ENCODE results near the gene IFI27.
A peak's percentile ranks its signal among the peaks of the same experiment; 100 is the strongest.

IFI27 gene

GRCh38 chr14:94127330-94127729, 16.8 kb downstream of the IFI27 start:
- DNase-seq = no peak
- Histone ChIP-seq H3K9ac (ENCODE audit: low read depth, low read length) (no peak overlapping the region), H3K27ac (ENCODE audit: low read length) (no peak overlapping the region), H3K27me3 (ENCODE audit: insufficient read depth, low read length, poor library complexity) (no peaks in the 10 kb centered on the region), H4K20me1 (ENCODE audit: insufficient read depth, low read length) (no peaks in the 10 kb centered on the region; the same call in 1 of the 2 replicates), H3K79me2 (ENCODE audit: insufficient read depth, low read length) (no peaks in the 10 kb centered on the region), H3K36me3 (ENCODE audit: insufficient read depth, low read length) (no peaks in the 10 kb centered on the region), H3K4me3 (ENCODE audit: low read depth in 1 of 2, low read length in 2 of 2) (no peak overlapping the region), H2AFZ (ENCODE audit: low read depth, low read length) (no peak overlapping the region), H3K4me1 (ENCODE audit: insufficient read depth, low read length) (peaks cover 23% of the 10 kb centered on the region), H3K9me3 (ENCODE audit: insufficient read depth, low read length, severe bottlenecking) (no peaks in the 10 kb centered on the region), H3K4me2 (ENCODE audit: insufficient read depth, low read length) (no peak overlapping the region)
- TF ChIP-seq, protein P1, sequence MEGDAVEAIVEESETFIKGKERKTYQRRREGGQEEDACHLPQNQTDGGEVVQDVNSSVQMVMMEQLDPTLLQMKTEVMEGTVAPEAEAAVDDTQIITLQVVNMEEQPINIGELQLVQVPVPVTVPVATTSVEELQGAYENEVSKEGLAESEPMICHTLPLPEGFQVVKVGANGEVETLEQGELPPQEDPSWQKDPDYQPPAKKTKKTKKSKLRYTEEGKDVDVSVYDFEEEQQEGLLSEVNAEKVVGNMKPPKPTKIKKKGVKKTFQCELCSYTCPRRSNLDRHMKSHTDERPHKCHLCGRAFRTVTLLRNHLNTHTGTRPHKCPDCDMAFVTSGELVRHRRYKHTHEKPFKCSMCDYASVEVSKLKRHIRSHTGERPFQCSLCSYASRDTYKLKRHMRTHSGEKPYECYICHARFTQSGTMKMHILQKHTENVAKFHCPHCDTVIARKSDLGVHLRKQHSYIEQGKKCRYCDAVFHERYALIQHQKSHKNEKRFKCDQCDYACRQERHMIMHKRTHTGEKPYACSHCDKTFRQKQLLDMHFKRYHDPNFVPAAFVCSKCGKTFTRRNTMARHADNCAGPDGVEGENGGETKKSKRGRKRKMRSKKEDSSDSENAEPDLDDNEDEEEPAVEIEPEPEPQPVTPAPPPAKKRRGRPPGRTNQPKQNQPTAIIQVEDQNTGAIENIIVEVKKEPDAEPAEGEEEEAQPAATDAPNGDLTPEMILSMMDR (IDR thresholded peaks at IDR 0.05; ENCODE audit: borderline replicate concordance, extremely low read depth, low read length, poor library complexity, severe bottlenecking) = no peak
- TF ChIP-seq EZH2 (IDR thresholded peaks at IDR 0.05; ENCODE audit: borderline replicate concordance, low read depth, low read length, severe bottlenecking) = no peak
- ATAC-seq (ENCODE audit: insufficient read depth, low read depth) = no peak

DNA sequence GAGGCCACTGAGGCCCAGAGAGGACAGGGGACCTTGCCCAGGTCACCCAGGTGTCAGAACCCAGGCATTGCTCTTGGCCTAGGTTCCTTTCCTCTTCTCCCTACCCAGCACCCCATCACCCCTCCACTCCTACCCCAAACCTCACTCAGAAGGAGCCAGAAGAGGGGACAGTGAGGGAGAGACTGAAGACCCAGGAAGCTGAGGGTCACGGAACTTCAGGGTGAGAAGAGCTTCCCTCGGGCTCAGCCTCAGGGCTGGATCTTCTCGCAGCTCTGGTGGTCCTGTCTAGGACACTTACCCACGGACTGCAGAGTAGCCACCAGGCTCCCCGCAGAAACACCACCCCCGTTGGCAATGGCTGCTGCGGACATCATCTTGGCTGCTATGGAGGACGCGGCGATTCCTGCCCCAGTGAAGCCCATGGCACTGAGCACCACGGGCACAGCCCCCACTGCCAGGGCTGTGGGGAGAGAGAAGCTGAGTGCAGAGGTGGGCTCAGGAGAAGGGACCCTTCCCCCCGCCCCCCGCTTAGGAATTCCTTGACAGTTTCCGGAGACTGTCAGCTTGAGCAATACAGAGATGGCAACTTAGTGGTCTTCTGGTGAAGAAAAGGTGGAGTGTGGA, 17.8 kb downstream of the IFI27 start:
- Histone ChIP-seq H3K79me2 (ENCODE audit: insufficient read depth, low read length) (no peaks in the 10 kb centered on the region), H3K27ac (ENCODE audit: low read length) (no peak overlapping the region), H3K27me3 (ENCODE audit: insufficient read depth, low read length, poor library complexity) (no peaks in the 10 kb centered on the region), H4K20me1 (ENCODE audit: insufficient read depth, low read length) (no peaks in the 10 kb centered on the region; the same call in 1 of the 2 replicates), H3K36me3 (ENCODE audit: insufficient read depth, low read length) (no peaks in the 10 kb centered on the region), H3K4me2 (ENCODE audit: insufficient read depth, low read length) (peak overlapping the region; percentile 87), H3K9ac (ENCODE audit: low read depth, low read length) (peak overlapping the region; percentile 61), H3K4me3 (ENCODE audit: low read depth in 1 of 2, low read length in 2 of 2) (peak overlapping the region in 1 of 2 experiments; percentile 77; a peak in 2 of 4 replicates), H3K9me3 (ENCODE audit: insufficient read depth, low read length, severe bottlenecking) (no peaks in the 10 kb centered on the region), H3K4me1 (ENCODE audit: insufficient read depth, low read length) (peaks cover 23% of the 10 kb centered on the region), H2AFZ (ENCODE audit: low read depth, low read length) (peak overlapping the region; percentile 95; the same call in 1 of the 2 replicates)
- no peak for ATAC-seq (ENCODE audit: insufficient read depth, low read depth)
- DNase-seq = no peak
- TF ChIP-seq, protein P1 (IDR thresholded peaks at IDR 0.05; ENCODE audit: borderline replicate concordance, extremely low read depth, low read length, poor library complexity, severe bottlenecking) = no peak
- TF ChIP-seq EZH2 (IDR thresholded peaks at IDR 0.05; ENCODE audit: borderline replicate concordance, low read depth, low read length, severe bottlenecking) = no peak

GRCh38 chr14:94129111-94129757, 18.7 kb downstream of the IFI27 start, which contains the start of gene IFI27L2:
TSS of gene IFI27L2 (minus strand) at chr14:94129604. CDS start at chr14:94129564, 40 bp downstream.
- no peaks in the 10 kb centered on the region for H3K36me3 ChIP-seq (ENCODE audit: insufficient read depth, low read length)
- peak within 1 kb of the TSS; percentile 61 for H3K9ac ChIP-seq (ENCODE audit: low read depth, low read length)
- peak within 1 kb of the TSS; percentile 35 to 77; a peak in 3 of 4 replicates for H3K4me3 ChIP-seq (ENCODE audit: low read depth in 1 of 2, low read length in 2 of 2)
- no peaks in the 10 kb centered on the region for H3K79me2 ChIP-seq (ENCODE audit: insufficient read depth, low read length)
- TF ChIP-seq, protein P1 (IDR thresholded peaks at IDR 0.05; ENCODE audit: borderline replicate concordance, extremely low read depth, low read length, poor library complexity, severe bottlenecking) = peak; percentile 38
- no peak for TF ChIP-seq EZH2 (IDR thresholded peaks at IDR 0.05; ENCODE audit: borderline replicate concordance, low read depth, low read length, severe bottlenecking)
- H2AFZ ChIP-seq (ENCODE audit: low read depth, low read length) = peak within 1 kb of the TSS; percentile 95
- no peaks in the 10 kb centered on the region for H3K9me3 ChIP-seq (ENCODE audit: insufficient read depth, low read length, severe bottlenecking)
- peak; percentile 70 for DNase-seq
- H3K27me3 ChIP-seq (ENCODE audit: insufficient read depth, low read length, poor library complexity) = no peaks in the 10 kb centered on the region
- H4K20me1 ChIP-seq (ENCODE audit: insufficient read depth, low read length) = no peaks in the 10 kb centered on the region; the same call in 1 of the 2 replicates
- peak; percentile 95 for ATAC-seq (ENCODE audit: insufficient read depth, low read depth)
- H3K4me2 ChIP-seq (ENCODE audit: insufficient read depth, low read length) = peak within 1 kb of the TSS; percentile 87
- peak within 1 kb of the TSS; percentile 71 for H3K27ac ChIP-seq (ENCODE audit: low read length)
- H3K4me1 ChIP-seq (ENCODE audit: insufficient read depth, low read length) = peaks cover 23% of the 10 kb centered on the region
